GM18499 (cell line): Measurements from ENCODE around the gene PPARGC1A.

ENCODE experiments used
- ATAC-seq: cut with Tn5 transposase; IDR thresholded peaks from one replicate; pipeline ENCODE4 v1.9.1; 2021; ENCODE audit warnings: moderate number of reproducible peaks; ENCODE audit not compliant: insufficient read depth, unreplicated experiment

The PPARGC1A gene

DNA sequence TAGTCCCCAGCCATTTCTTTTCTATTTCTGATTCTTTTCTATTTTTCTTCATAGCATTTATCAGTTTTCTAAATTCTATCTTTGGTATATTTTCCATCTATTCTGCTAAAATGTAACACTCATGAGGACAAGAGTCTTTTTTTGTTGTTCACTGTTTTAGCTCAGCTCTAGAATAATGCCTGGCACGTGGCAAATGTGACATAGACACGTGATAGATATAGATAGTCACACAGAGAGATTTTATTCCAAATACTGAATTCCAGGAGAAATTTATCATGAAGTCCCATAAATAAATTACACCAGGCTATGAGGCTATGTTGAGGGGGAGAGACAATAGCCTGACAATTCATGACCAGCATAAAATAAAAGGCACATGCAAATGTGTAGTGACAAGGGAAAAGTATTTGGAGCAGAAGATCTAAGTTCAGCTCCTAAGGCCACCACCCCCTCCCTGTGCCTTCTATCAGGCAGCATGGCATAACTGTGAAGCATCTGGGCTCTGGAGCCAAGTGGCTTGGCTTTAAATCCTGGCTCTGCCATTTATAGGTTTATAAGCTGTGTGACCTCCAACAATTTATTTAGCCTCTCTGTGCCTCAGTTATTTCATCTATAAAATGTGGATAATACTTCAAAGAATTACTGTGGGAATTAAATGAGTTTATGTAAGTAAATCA lies 25.7 kb upstream of the PPARGC1A start:
- no peak for ATAC-seq

- ATAC-seq: peak; percentile 74
Observed at GRCh38 chr4:23911675-23912455, 22.0 kb upstream of the PPARGC1A start.

DNA sequence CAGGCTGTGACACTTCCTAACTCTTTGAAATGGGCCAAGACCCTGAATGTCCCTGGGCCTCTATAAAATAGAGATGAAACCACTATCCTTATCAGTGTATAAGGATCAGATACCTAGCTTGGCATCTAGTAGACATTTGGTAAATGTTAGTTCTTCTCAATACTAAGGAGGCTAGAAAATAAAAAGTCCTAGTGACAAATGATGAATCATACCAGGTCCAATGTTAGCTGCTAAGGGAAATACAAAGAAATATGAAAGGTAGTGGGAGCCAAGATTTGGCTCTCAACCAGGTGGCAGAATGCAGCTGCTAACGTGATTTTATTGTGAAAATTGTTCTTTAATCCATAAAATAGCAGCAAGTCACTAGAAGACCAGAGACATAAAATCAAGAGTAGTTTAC lies 19.8 kb upstream of the PPARGC1A start:
- no peak for ATAC-seq

GRCh38 chr4:23906839-23907238 lies 17.0 kb upstream of the PPARGC1A start:
- no peak for ATAC-seq

DNA sequence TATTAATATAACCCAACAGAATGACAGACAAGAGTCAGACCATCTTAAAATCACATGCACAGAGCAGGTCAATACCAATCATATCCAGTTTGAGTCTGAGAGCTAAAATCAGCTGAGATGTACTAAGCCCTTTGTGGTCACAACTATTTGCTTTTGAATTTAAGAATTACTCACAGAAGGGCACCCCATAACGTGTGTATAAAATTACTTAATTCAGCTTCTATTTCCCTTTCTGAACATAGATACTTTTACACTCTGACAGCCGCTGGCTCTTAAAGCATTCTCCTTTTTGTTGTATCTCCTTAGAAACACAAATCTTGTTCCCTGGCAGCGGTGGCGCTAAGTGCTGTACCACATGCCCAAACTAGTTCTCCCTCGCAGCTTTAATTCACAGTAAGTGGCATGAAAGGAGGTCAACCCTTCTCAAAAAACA lies 14.8 kb upstream of the PPARGC1A start:
- no peak for ATAC-seq

- no peak for ATAC-seq
Observed at GRCh38 chr4:23903859-23904438, 14.1 kb upstream of the PPARGC1A start.

- ATAC-seq: no peak
Observed at GRCh38 chr4:23902222-23902804, 12.5 kb upstream of the PPARGC1A start.

GRCh38 chr4:23900636-23901035 lies 10.8 kb upstream of the PPARGC1A start:
- ATAC-seq: no peak

- no peak for ATAC-seq
Observed at GRCh38 chr4:23899565-23899964, 9.7 kb upstream of the PPARGC1A start.

DNA sequence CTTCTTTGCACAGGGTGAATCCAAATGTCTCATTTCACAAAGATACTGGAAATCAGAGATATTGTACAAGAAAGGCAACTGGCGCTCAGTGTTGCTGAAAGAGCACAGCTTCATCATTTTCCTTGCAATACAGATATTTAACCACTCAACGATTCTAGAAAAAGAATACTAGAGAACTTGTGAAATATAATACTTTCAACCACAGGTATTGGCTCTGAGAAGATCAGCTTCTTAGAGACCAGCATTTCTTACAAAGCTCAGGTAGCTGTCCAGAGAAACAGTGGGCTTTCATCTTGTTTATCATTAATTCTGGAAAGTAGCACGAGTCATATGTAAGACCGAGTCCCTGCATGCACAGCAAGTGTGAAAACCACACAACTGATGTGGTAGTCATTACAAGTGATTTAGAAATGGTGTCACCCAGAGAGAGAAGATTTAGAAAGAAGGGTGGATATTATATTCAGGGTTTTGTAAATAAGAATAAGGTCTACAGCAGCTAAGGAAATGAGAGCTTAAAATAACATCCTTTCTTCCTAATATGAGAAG lies 7.8 kb upstream of the PPARGC1A start:
- no peak for ATAC-seq

DNA sequence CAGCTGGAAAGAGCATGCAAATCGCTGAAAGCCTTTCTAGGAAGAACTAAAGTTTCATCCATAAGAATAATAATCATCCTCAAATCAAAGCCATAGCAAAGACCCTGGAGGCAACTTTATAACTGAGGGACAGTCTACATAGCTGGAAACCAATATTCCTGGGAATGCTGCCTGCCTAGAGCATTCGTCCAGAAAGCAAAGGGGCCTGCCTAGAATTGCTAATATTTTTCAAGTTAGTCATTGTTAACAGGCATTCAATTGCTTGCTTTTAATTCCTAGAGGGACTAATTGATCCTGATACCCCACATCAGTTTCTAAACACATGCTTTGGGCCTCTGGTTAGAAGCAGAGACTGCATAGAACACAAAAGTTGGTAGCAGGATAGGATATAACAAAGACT lies 4.2 kb upstream of the PPARGC1A start:
- no peak for ATAC-seq

- ATAC-seq: no peak
Observed at GRCh38 chr4:23891064-23891421, 1.2 kb upstream of the PPARGC1A start.

- ATAC-seq: no peak
Observed at GRCh38 chr4:23890369-23891063, 669 bp upstream of the PPARGC1A start.

- no peak for ATAC-seq
Observed at GRCh38 chr4:23889391-23889790, 456 bp downstream of the PPARGC1A start.

- ATAC-seq: no peak
Observed at GRCh38 chr4:23888421-23889319, 1.2 kb downstream of the PPARGC1A start.

DNA sequence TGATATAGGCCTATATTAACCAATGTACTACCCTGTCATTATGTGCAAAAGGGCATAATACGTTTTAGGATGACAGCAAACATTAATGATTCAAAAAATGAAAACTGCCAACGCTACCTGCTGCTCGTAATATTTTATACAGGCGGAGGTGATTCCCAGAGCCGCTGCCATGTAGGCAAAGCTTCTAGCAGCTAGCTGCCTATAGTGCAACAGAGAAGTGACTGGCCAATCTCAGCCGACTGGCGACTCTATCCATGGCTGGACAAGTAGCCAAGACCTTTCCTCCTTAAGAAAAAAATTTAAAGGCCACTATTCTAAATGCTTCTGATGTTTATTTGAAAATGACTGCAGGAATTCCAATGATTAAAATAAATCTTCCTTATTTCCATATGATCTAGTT lies 1.9 kb downstream of the PPARGC1A start:
- ATAC-seq: no peak

DNA sequence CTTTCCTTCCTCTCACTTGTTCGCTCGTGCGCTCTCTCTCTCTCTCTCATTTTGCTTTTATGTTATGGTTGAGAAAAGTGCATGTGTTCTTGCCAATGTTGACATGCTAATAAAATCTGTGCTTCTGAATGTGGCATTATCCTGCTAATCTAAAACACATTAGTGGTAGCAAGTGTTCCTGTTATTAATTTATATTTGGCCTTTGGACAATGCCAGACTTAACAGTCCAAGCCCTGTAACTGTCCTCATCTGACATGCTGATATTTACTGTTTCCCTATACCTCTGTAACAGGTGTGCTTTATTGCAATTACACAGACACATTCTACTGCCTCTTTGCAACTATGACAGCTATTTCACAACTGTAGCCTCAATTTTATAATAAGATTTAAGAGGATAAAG lies 2.7 kb downstream of the PPARGC1A start:
- no peak for ATAC-seq

DNA sequence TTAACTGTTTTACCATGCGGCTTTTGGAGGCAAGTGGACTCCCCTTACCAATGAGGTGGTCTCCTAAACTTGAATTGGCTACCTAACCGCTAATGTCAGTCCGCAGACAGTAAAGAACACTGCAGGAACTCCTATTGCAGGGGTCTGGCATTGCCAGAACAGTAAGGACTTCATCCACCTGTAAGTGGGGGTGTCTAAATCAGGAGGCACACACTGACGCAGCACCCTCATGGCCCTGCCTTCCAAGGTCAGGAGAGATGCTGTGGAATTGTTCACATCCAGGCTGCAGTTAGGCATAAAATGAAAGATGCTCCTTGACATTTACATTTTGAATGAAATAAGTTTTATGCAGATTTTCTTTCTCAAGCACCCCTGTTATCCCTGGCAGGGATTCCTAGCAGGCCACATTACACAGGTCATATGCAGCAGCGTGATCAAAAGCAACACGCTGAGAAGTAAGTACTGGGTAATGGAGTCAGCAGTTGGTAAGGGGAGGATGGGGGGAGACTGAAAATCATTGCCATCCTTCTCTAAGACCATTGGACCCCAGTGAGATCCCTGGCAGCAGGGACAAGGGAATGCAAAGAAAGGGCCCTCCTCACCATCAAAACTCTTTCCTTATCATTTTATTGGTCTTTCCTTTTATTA lies 3.8 kb downstream of the PPARGC1A start:
- ATAC-seq: no peak

DNA sequence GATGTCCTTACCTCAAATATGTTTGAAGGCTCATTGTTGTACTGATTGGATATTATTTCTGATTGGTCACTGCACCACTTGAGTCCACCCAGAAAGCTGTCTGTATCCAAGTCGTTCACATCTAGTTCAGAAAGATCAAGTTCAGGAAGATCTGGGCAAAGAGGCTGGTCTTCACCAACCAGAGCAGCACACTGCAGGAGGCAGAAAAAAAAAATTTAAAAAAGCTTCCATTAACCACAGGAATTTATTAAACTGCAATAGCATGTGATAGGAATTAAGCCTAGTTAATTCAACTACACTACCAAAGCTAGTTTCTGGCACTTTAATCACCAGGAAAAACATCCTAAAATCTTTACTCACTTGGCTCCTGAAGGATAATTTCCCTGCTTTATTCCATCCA lies 5.1 kb downstream of the PPARGC1A start:
- ATAC-seq: no peak
